Spinal cord (tissue), 10 donors: Measurements from ENCODE around the gene NTM. TPM values are rescaled to one million over a fixed set of nuclear protein-coding genes. Genes with fewer than 3 reads are reported as not detected.

Experiments used
- DNase-seq, 6 donors: peaks; one replicate each; pipeline versions ENCODE4 v3.0.0 to v3.0.0-alpha.2; 2013 to 2015; ENCODE audit warnings: low spot score in 6 of 6, low read depth in 4 of 6
- H3K27ac ChIP-seq: one replicate; pipeline ENCODE4 v1.5.1; 2013; ENCODE audit warnings: low read depth, low read length, control low read depth
- H3K27me3 ChIP-seq: one replicate; pipeline ENCODE4 v1.6.1; 2013; ENCODE audit warnings: low read length; ENCODE audit not compliant: control insufficient read depth, insufficient read depth
- H3K36me3 ChIP-seq: one replicate; pipeline ENCODE4 v1.6.1; 2013; ENCODE audit warnings: low read length; ENCODE audit not compliant: control insufficient read depth, insufficient read depth
- H3K4me1 ChIP-seq: one replicate; pipeline ENCODE4 v1.6.1; 2013; ENCODE audit warnings: low read length; ENCODE audit not compliant: control insufficient read depth, insufficient read depth
- H3K4me3 ChIP-seq: one replicate; pipeline ENCODE4 v1.5.1; 2013; ENCODE audit warnings: low read depth, low read length, control low read depth
- H3K9me3 ChIP-seq: one replicate; pipeline ENCODE4 v1.6.1; 2013; ENCODE audit warnings: low read length; ENCODE audit not compliant: control insufficient read depth, insufficient read depth
- WGBS: methylation state at CpG from one replicate; pipeline ENCODE4 v1.1.5; 2013; ENCODE audit warnings: missing lambda C conversion rate; ENCODE audit not compliant: insufficient coverage; 5-methylcytosine and 5-hydroxymethylcytosine counted together
- polyA plus RNA-seq, 2 donors: library from polyadenylated mRNA; unstranded; fragments of 120-200 nt; gene quantifications; one replicate each; pipeline ENCODE4 v1.2.1, GENCODE V29; 2013; ENCODE audit not compliant: insufficient read length in 2 of 2
- small RNA-seq: library from RNA; depleted of rRNA; stranded (forward); fragments of <200 nt; gene quantifications from one replicate; pipeline ENCODE3, GENCODE V24; 2014; ENCODE audit warnings: low replicate concordance
- total RNA-seq, 2 donors: library from RNA; depleted of rRNA in 1 of 2; stranded (reverse); fragments of 120-200 nt in 1 of 2; fragments of >200 nt in 1 of 2; gene quantifications; one replicate each; pipeline versions ENCODE4 v1.2.3 to v1.2.4, GENCODE V29; 2013 to 2014
- donor health status: healthy.

NTM gene
- total and polyA plus RNA-seq, 4 donors = 69.3 to 181 (median 155) TPM

- no peaks in the 10 kb centered on the region for H3K36me3 ChIP-seq
- H3K9me3 ChIP-seq = peaks cover 1% of the 10 kb centered on the region
- H3K27me3 ChIP-seq = no peaks in the 10 kb centered on the region
- no peak overlapping the region for H3K27ac ChIP-seq
- no peak for DNase-seq
- WGBS = 100% methylated on average over 3 of the region's 3 CpGs
- no peak overlapping the region for H3K4me3 ChIP-seq
- no peaks in the 10 kb centered on the region for H3K4me1 ChIP-seq
These were observed 1009.1 kb downstream of the NTM start for GRCh38 chr11:132379540-132379939.

Small RNA genes within 50 kb of the gene (small RNA-seq; reads per million reads assigned to genes)
- not detected for gene RNU6ATAC12P
